ENCODE results near the gene IRGQ.

GRCh38 chr19:43618921-43619261, 23.0 kb upstream of the IRGQ start:
- TF ChIP-seq, protein P1, sequence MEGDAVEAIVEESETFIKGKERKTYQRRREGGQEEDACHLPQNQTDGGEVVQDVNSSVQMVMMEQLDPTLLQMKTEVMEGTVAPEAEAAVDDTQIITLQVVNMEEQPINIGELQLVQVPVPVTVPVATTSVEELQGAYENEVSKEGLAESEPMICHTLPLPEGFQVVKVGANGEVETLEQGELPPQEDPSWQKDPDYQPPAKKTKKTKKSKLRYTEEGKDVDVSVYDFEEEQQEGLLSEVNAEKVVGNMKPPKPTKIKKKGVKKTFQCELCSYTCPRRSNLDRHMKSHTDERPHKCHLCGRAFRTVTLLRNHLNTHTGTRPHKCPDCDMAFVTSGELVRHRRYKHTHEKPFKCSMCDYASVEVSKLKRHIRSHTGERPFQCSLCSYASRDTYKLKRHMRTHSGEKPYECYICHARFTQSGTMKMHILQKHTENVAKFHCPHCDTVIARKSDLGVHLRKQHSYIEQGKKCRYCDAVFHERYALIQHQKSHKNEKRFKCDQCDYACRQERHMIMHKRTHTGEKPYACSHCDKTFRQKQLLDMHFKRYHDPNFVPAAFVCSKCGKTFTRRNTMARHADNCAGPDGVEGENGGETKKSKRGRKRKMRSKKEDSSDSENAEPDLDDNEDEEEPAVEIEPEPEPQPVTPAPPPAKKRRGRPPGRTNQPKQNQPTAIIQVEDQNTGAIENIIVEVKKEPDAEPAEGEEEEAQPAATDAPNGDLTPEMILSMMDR (conservative IDR thresholded peaks at IDR 0.05; ENCODE audit: low read depth, low read length): no peak
- TF ChIP-seq EZH2 (IDR thresholded peaks at IDR 0.05; ENCODE audit: borderline replicate concordance, low read depth, low read length, poor library complexity, severe bottlenecking): no peak
